SK-N-SH (cell line): ENCODE data around the gene SEC11A. TPM values are rescaled to one million over a fixed set of nuclear protein-coding genes. Genes with fewer than 3 reads are reported as not detected.

Experiments
- CTCF ChIA-PET: fragments of 300-600, 350-600 bp; formaldehyde crosslinking; extraction: SDS; loops from one replicate; lab custom pipeline; 2021; lab: Yijun Ruan, JAX
- POLR2A ChIA-PET: fragments of 350-600 bp; sonication (Branson Sonifier 250); formaldehyde crosslinking; extraction: SDS; loops from one replicate; lab custom pipeline; 2020; ENCODE audit warnings: antibody characterized with exemption, inconsistent platforms; lab: Yijun Ruan, JAX
- DNase-seq: peaks from one replicate; pipeline ENCODE4 v3.0.0; 2012
- H2AFZ ChIP-seq: fragments of 200-600 bp; sonication (generic); 2 replicates; pipeline ENCODE4 v1.8.1; 2016; ENCODE audit warnings: antibody characterized with exemption, mild to moderate bottlenecking, low read depth
- H3F3A ChIP-seq: fragments of 200-600 bp; sonication (generic); replicated peaks from 2 replicates; pipeline ENCODE3; 2016; ENCODE audit warnings: antibody characterized with exemption, mild to moderate bottlenecking; ENCODE audit not compliant: insufficient read depth
- H3K27ac ChIP-seq, 2 experiments: fragments of 200-500 bp in 1 of 2; fragments of 200-600 bp in 1 of 2; sonication (Bioruptor generic) in 1 of 2; sonication (generic), shearing (Covaris generic) in 1 of 2; 2 replicates each; pipeline versions ENCODE4 v1.5.1 to v1.6.1; 2014 to 2016; ENCODE audit warnings: low read depth in 2 of 2, inconsistent platforms in 1 of 2, low read length in 1 of 2, mild to moderate bottlenecking in 1 of 2, mixed read lengths in 1 of 2
- H3K27me3 ChIP-seq: fragments of 200-600 bp; sonication (generic), shearing (Covaris generic); 2 replicates; pipeline ENCODE4 v1.6.1; 2016; ENCODE audit warnings: mixed run types; ENCODE audit not compliant: insufficient read depth
- H3K36me3 ChIP-seq, 2 experiments: fragments of 200-500 bp in 1 of 2; fragments of 200-600 bp in 1 of 2; sonication (Bioruptor generic) in 1 of 2; sonication (generic) in 1 of 2; replicated peaks in 1 of 2; 2 replicates each; pipeline versions ENCODE3 to v1.5.1; 2014 to 2016; ENCODE audit warnings: low read length in 1 of 2, mild to moderate bottlenecking in 1 of 2; ENCODE audit not compliant: insufficient read depth in 2 of 2, control insufficient read depth in 1 of 2
- H3K4me1 ChIP-seq, 2 experiments: fragments of 200-500 bp in 1 of 2; fragments of 200-600 bp in 1 of 2; sonication (Bioruptor generic) in 1 of 2; sonication (generic), shearing (Covaris generic) in 1 of 2; 2 replicates each; pipeline versions ENCODE4 v1.5.1 to v1.6.1; 2014 to 2016; ENCODE audit warnings: low read depth in 1 of 2, low read length in 1 of 2, mixed run types in 1 of 2; ENCODE audit not compliant: insufficient read depth in 2 of 2, control insufficient read depth in 1 of 2
- H3K4me2 ChIP-seq: fragments of 200-600 bp; sonication (generic), shearing (Covaris generic); 2 replicates; pipeline ENCODE4 v1.6.1; 2017; ENCODE audit warnings: mixed run types
- H3K4me3 ChIP-seq, 2 experiments: fragments of 200-500 bp in 1 of 2; fragments of 200-600 bp in 1 of 2; sonication (Bioruptor generic) in 1 of 2; sonication (generic), shearing (Covaris generic) in 1 of 2; 2 replicates each; pipeline versions ENCODE4 v1.5.1 to v1.8.1; 2014 to 2016; ENCODE audit warnings: low read depth in 2 of 2, inconsistent platforms in 1 of 2, low read length in 1 of 2, mild to moderate bottlenecking in 1 of 2, mixed read lengths in 1 of 2, moderate library complexity in 1 of 2
- H3K79me2 ChIP-seq: fragments of 200-600 bp; sonication (generic); 2 replicates; pipeline ENCODE4 v1.8.1; 2017; ENCODE audit warnings: mild to moderate bottlenecking; ENCODE audit not compliant: insufficient read depth
- H3K9ac ChIP-seq: fragments of 200-600 bp; sonication (generic); 2 replicates; pipeline ENCODE4 v1.6.1; 2017; ENCODE audit warnings: mixed run types
- H3K9me2 ChIP-seq: fragments of 200-600 bp; sonication (generic); 2 replicates; pipeline ENCODE4 v1.6.1; 2017; ENCODE audit warnings: mixed run types
- H3K9me3 ChIP-seq: fragments of 200-600 bp; sonication (generic); 2 replicates; pipeline ENCODE4 v1.6.1; 2017; ENCODE audit warnings: mixed run types, mild to moderate bottlenecking, moderate library complexity
- H4K20me1 ChIP-seq: fragments of 200-600 bp; sonication (generic); 2 replicates; pipeline ENCODE4 v1.6.1; 2017; ENCODE audit warnings: mild to moderate bottlenecking, mixed run types; ENCODE audit not compliant: insufficient read depth
- ELF1 ChIP-seq: IDR thresholded peaks from 2 replicates; pipeline ENCODE4 v1.4.0; 2012
- EZH2phosphoT487 ChIP-seq: fragments of 200-600 bp; sonication (generic); IDR thresholded peaks from 2 replicates; pipeline ENCODE4 v1.6.1; 2017; ENCODE audit warnings: low read depth, mixed run types, mild to moderate bottlenecking, antibody characterized with exemption, moderate library complexity, borderline replicate concordance
- FOSL2 ChIP-seq: IDR thresholded peaks from 2 replicates; pipeline ENCODE4 v1.4.0; 2012; ENCODE audit warnings: low read depth, mild to moderate bottlenecking, moderate library complexity, borderline replicate concordance
- JUND ChIP-seq: IDR thresholded peaks from 2 replicates; pipeline ENCODE4 v1.4.0; 2012
- MXI1 ChIP-seq: IDR thresholded peaks from 2 replicates; pipeline ENCODE4 v1.6.1; 2012; ENCODE audit warnings: mild to moderate bottlenecking, low read depth, low read length, improper control_type of control experiment
- NRF1 ChIP-seq: IDR thresholded peaks from 2 replicates; pipeline ENCODE4 v1.6.1; 2012; ENCODE audit warnings: low read depth, mild to moderate bottlenecking, low read length
- POLR2AphosphoS5 ChIP-seq: IDR thresholded peaks from 2 replicates; pipeline ENCODE4 v1.6.1; 2012; ENCODE audit warnings: low read depth, low read length
- RAD21 ChIP-seq: IDR thresholded peaks from 2 replicates; pipeline ENCODE4 v1.6.1; 2012; ENCODE audit warnings: mild to moderate bottlenecking, low read length
- RCOR1 ChIP-seq: fragments of 150-350 bp; IDR thresholded peaks from 2 replicates; pipeline ENCODE4 v1.6.1; 2017; ENCODE audit warnings: antibody characterized with exemption, low read length
- SIN3A ChIP-seq: IDR thresholded peaks from 2 replicates; pipeline ENCODE4 v1.6.1; 2012; ENCODE audit warnings: low read depth, mild to moderate bottlenecking, low read length, moderate library complexity, borderline replicate concordance
- YY1 ChIP-seq: IDR thresholded peaks from 2 replicates; pipeline ENCODE4 v1.4.0; 2012; ENCODE audit warnings: low read depth, mild to moderate bottlenecking
- WGBS: methylation state at CpG from one replicate; pipeline ENCODE4 v1.1.6; 2017; ENCODE audit warnings: low lambda C conversion rate; 5-methylcytosine and 5-hydroxymethylcytosine counted together
- polyA plus RNA-seq, 3 experiments: library from polyadenylated mRNA; depleted of rRNA; stranded (reverse); fragments of >200 nt; gene quantifications; 2 replicates each; pipeline ENCODE4 v1.2.3, GENCODE V29; 2012
- TF ChIP-seq, protein P1 (sequence below): fragments of 150-350 bp; IDR thresholded peaks from 2 replicates; pipeline ENCODE4 v1.6.1; 2016; ENCODE audit warnings: mild to moderate bottlenecking, low read depth, low read length
- TF ChIP-seq, protein P2 (sequence below): IDR thresholded peaks from 2 replicates; pipeline ENCODE4 v1.4.0; 2012; ENCODE audit warnings: low read depth

Gene SEC11A
- polyA plus RNA-seq, 1 of the 3 experiments (the other 2 are of a cell fraction), result 107 TPM

DNA sequence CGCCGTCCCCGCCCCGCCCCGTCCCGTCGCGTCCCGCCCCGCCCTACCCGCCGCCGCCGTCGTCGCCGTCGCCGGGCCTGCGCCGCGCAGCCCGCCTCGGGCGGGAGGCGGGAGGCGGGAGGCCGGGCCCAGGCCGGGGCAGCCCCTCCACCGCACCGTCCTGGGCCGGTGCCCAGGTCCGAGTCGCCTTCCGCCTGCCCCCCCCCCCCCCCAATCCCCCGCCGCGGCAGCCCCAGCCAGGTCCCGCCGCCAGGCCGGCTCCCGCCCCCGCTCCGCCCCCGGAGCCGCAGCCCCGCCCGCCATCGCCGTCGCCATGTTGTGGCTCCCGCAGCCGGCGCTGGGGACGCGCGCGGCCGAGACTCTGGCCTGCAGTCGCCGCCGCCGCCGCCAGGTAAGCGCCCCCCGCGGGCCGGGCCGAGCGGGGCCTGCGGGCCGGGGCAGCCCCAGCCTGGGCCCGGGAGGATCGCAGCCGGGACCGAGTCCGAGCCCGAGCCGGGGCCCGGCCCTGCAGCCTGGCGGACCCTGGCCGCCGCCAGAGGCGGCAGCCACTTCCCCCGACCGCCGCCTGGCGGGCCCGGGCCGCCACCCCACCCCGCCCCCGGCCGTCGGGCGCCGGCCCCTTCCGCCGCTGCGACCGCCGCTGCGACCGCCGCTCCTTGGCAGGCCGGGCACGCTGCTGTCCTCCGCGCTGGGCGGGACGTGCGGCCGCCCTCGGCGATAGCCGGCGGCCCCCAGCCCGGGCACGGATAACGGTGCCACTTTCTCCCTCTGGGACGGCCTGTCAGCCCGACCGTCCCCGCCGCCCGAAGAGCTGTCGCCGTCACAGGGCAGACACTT is 32.6 kb upstream of the SEC11A start, which contains the start of gene ZNF592:
TSS of gene ZNF592 (plus strand) at position 319 of the 837 bp plus-strand sequence. CDS start 34,084 bp downstream, outside the sequence.
- Histone ChIP-seq H3K36me3 (no peaks in the 10 kb centered on the region), H4K20me1 (peaks cover 41% of the 10 kb centered on the region), H3F3A (peaks cover 15% of the 10 kb centered on the region), H3K9me2 (no peaks in the 10 kb centered on the region), H3K4me3 (peak within 1 kb of the TSS; percentile 82 to 90), H3K9ac (peak within 1 kb of the TSS; percentile 88), H3K79me2 (peaks cover 66% of the 10 kb centered on the region), H3K27ac (peak within 1 kb of the TSS; percentile 93 to 95), H3K27me3 (no peaks in the 10 kb centered on the region), H2AFZ (peak within 1 kb of the TSS; percentile 90), H3K4me1 (peaks cover 7 to 21% of the 10 kb centered on the region in 2 experiments; a peak in 3 of 4 replicates), H3K9me3 (no peaks in the 10 kb centered on the region), H3K4me2 (peak within 1 kb of the TSS; percentile 95)
- CTCF ChIA-PET, result interaction anchor here (0.9 to 2.5 kb wide), 10 partner anchors 16 to 180 kb away, joined by 3 to 10 read pairs (median 4); partner anchors contain the start of gene SEC11A
- POLR2A ChIA-PET, result interaction anchor here (0.8 to 2.5 kb wide), 7 partner anchors 32 to 296 kb away, joined by 3 to 14 read pairs (median 3); partner anchors contain the start of genes SEC11A and WDR73
- DNase-seq, result peak; percentile 92
- TF ChIP-seq, protein P1, sequence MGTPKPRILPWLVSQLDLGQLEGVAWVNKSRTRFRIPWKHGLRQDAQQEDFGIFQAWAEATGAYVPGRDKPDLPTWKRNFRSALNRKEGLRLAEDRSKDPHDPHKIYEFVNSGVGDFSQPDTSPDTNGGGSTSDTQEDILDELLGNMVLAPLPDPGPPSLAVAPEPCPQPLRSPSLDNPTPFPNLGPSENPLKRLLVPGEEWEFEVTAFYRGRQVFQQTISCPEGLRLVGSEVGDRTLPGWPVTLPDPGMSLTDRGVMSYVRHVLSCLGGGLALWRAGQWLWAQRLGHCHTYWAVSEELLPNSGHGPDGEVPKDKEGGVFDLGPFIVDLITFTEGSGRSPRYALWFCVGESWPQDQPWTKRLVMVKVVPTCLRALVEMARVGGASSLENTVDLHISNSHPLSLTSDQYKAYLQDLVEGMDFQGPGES, result no peak
- TF ChIP-seq MXI1 (peak; percentile 55; the same call in 1 of the 2 replicates), NRF1 (0 out of 2 replicates have a peak, but pooled peaks have one; percentile 37), RAD21 (no peak), POLR2AphosphoS5 (no peak), YY1 (peak; percentile 73), RCOR1 (no peak), FOSL2 (no peak)
- no CpG with 5 or more reads among the region's 127 CpGs for WGBS

DNA sequence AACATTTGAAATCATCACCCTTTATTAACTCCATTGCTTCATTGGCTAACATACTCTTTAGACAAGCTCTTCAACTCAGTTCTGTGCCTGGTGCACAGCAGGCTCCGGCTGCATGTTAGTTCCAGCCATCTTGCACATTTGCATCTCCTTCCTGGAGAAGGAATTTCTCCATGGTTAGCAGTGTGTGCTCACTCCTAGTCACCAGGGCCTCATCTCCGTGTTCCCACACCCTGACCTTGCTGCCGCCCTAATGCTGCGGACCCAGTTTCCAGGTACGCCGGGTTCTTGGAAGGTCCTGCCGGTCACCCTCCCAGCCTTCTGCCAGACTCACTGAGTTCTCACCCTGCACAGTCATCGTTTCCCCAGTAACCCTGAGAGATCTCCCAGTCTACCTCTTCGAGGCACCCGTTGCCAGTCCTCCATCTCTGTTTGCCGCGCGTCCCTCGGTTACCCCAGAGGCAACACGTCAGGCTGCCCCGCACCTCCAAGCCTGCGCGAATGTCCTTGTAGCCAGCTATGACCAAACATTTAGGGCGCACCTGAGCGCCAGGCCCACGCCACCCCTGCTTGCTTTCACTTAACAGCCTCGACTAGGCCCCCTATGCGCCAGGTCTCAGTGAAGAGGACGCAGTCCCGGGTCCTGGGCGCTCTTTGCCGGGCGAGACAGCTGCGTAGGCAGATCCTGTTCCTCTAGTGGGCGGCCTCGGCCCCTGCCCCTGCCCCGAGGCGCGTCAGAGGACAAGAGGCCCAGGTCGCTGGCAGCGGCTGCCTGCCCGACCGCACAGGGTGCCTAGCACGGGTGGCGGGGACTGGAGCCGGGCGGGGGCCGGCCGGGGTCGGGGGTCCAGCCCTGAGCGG is 31.7 kb upstream of the SEC11A start:
- 31% methylated on average over 23 of the region's 46 CpGs for WGBS
- peak overlapping the region; percentile 95 for H3K4me2 ChIP-seq
- no peaks in the 10 kb centered on the region for H3K9me3 ChIP-seq
- peak overlapping the region; percentile 90 for H2AFZ ChIP-seq
- TF ChIP-seq ELF1, result no peak
- TF ChIP-seq, protein P2, sequence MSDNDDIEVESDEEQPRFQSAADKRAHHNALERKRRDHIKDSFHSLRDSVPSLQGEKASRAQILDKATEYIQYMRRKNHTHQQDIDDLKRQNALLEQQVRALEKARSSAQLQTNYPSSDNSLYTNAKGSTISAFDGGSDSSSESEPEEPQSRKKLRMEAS, result 0 out of 2 replicates have a peak, but pooled peaks have one; percentile 36
- TF ChIP-seq SIN3A, result 0 out of 2 replicates have a peak, but pooled peaks have one; percentile 19
- TF ChIP-seq JUND, result no peak
- no peak for TF ChIP-seq EZH2phosphoT487
- 0 out of 2 replicates have a peak, but pooled peaks have one; percentile 34 for TF ChIP-seq YY1
- no peak for TF ChIP-seq NRF1
- TF ChIP-seq, all 33 proteins: peak for 3
- H3K9ac ChIP-seq, result peak overlapping the region; percentile 88
- peak overlapping the region; percentile 93 to 95 for H3K27ac ChIP-seq
- H3K9me2 ChIP-seq, result no peaks in the 10 kb centered on the region
- DNase-seq, result no peak
- H3K4me3 ChIP-seq, result peak overlapping the region; percentile 82 to 90
- no peaks in the 10 kb centered on the region for H3K27me3 ChIP-seq
- peaks cover 7% of the 10 kb centered on the region for H3F3A ChIP-seq
- ChIA-PET POLR2A (interaction anchor here (0.5 to 2.5 kb wide), 4 partner anchors 31 to 138 kb away, joined by 3 to 14 read pairs (median 3); partner anchors contain the start of genes SEC11A and WDR73), CTCF (interaction anchor here (0.6 to 1.6 kb wide), 2 partner anchors 176 to 181 kb away, joined by 3 read pairs; no protein-coding TSS in a partner anchor)
- H3K36me3 ChIP-seq, result no peaks in the 10 kb centered on the region
- H3K79me2 ChIP-seq, result peaks cover 57% of the 10 kb centered on the region
- peaks cover 7 to 19% of the 10 kb centered on the region in 2 experiments; a peak in 3 of 4 replicates for H3K4me1 ChIP-seq
- peaks cover 33% of the 10 kb centered on the region for H4K20me1 ChIP-seq
